HG02852 (cell line): Measurements from ENCODE around the gene PGAP6.
A peak's percentile ranks its signal among the peaks of the same experiment; 100 is the strongest.
"Not testable (repeated sequence)": the region's sequence is repeated elsewhere in the genome, so short reads cannot be mapped to it uniquely, and the experiment has no call there.

Source experiments
- ATAC-seq: cut with Tn5 transposase; IDR thresholded peaks from one replicate; pipeline ENCODE4 v1.9.1; 2021; ENCODE audit warnings: mild to moderate bottlenecking, moderate library complexity; ENCODE audit not compliant: unreplicated experiment

Gene PGAP6

DNA sequence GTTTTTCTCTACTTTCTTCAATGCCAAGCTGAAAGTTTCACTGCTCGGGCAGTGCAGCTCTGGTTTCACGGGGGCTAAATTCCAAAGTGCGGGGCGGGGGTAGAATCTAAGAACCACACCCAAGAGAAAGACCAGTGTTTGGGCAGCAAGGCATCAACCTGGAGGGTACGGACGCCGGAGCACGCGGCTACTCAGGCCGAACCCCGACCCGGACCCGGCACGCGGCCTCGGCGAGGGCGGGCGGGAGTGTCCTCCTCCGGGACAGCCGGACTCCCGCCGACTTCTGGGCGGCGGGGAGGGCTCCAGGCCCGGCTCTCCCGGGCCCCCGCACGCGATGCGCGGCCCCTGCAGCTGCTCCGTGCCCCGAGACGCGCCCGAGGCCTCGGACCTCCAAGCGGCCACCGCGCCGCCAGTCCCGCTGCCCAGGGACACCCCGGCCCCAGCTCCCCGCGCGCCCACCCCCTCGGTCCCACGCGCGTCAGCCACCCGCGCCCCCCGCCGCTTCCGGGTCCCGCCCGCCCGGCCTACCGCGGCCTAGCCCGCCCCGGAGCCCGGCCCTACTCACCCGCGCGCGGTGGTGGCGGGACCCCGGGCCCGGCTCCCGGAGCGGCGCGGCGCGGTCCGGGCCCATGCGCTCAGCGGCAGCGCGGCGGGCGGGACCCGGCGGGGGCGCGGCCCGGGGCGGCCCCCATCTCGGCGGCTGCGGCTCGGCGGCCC lies 29.8 kb downstream of the PGAP6 start:
- peak; percentile 30 for ATAC-seq

DNA sequence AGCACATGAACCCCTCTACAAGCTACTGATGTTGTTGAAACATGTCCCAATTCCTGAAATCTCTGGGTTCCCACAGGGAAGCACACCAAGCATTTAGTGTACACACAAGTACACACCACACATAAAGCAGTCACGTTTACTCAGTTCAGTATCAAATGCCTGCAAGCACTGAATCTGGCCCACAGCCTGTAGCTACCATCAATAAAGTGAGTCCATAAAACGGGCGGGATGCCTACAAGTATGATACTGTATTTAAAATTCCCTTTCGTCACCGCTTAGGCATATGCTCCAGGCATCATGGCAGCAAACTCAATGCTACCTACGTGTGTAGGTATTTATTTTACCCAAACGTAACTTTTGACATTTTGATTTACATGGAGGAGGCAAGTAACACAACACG lies 31.6 kb downstream of the PGAP6 start:
- no peak for ATAC-seq

DNA sequence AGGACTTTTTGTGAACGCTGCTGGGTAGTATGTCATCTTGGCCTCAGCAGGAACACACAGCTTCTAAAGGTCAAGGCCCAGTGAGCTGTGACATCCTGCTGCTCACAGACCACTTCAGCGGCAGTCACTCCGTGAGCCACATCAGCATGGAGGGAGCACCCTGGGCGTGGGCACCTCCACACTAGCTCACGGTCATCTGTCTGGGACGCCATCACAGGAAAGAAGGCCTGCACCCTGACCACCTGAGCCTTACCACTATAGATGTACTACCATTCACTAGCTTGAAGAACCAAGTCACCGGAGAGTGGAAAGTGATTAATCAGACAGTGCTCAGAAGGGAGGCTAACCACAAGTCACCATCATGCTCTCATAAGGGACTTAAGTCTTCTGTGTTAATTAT lies 32.6 kb downstream of the PGAP6 start:
- ATAC-seq, result no peak

DNA sequence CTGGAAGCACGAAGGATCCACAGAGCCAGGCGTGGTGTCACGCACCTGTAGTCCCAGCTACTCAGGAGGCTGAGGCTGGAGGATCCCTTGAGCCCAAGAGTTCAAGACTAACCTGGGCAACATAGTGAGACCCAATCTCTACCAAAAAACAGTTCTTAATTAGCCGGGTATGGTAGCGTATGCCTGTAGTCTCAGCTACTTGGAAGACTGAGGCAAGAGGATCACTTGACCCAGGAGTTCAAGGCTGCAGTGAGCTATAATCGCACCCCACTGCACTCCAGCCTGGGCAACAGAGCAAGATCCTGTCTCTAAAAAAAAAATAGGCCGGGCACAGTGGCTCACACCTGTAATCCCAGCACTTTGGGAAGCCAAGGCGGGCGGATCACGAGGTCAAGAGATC lies 33.3 kb downstream of the PGAP6 start:
- ATAC-seq, result not testable (repeated sequence)

DNA sequence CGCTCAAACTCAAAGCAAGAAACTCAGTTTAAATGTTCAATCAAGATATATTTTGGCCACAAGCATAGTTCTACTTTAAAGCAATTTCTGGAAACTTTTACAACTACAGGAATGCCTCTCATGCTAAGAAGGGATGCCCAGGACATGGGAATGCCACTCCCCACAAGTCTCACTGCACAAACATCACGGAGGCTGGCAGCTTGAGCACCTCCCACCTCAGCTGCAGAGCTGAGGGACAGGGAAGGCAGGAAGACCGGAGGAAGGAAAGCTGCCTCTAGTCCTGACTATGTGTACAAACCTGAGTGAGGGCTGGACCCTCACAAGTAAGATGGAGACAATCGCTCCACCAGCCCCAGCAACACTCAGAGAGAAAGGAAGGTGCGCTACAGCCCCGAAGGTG lies 34.6 kb downstream of the PGAP6 start:
- no peak for ATAC-seq

DNA sequence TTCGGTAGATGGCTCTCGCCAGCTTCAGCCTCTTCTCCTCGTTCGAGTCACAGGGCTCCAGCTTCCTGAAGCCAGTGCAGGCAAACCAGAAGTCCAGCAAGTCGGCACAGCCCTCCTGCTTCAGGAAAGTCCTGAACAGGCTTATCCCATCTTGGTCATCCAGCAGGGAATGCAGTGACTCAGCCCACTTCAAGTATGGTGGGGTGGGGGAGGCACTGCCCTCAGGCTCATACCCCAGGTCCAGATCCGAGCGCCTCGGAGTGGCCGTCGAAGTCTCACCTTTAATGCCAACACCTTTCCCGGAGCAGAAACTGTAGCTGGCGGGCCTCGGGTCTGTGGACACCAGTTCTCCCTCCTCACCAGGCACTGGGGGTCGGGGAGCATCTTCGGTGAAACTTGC lies 35.2 kb downstream of the PGAP6 start:
- ATAC-seq, result no peak

DNA sequence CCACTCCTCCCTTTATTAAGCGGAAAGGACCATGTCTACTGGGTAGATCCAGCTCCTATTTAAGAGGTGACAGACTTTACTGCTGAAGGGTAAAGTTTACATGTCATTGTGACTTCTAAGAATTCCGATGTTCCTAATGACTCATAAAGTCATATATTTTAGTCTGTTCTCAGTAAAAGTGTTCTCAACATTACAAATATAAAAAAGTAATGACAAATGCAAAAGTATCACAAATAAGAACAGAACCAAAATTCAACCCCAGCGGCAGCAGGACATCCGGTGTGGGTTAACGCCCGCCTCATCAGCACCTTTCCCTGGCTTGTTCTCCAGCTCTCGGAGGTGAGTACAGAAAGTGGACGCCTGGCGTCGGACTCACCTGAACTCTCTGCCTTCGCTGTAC lies 36.0 kb downstream of the PGAP6 start:
- ATAC-seq, result no peak

DNA sequence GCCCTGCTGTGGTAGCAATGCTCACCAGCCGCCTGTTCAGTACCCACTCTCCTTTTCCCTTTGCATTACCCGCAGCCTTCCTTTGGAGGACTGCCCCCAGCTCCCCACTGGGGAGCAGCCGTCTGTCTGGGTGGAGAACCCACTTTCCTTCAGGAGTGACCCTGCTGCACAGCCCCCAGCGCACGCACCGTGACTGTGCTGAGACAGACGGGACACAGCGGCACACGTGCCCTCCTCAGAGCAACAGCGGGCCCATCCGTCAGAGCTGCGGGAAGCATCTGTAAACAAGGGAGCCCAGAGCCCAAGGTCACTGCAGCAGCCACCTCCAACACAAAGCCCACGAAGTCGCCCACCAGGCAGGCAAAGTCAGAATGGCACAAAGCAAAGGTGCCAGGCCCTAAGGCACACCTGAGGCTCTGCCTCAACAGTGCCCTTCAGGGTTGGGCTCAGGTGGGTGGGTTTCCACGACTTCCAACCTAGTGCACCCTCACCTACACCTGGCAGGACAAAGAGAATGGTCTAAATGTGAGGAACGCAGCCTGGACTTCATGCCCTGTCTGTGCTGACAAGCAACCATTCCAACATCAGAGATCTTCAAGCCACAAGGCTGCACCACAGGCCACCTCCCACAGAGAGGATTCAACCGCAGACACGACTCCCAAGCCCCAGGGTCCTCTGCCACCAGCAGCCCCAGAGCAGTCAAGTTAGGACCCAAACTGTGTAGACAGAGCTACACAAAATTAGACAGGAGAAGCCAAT lies 39.1 kb downstream of the PGAP6 start:
- ATAC-seq, result no peak

DNA sequence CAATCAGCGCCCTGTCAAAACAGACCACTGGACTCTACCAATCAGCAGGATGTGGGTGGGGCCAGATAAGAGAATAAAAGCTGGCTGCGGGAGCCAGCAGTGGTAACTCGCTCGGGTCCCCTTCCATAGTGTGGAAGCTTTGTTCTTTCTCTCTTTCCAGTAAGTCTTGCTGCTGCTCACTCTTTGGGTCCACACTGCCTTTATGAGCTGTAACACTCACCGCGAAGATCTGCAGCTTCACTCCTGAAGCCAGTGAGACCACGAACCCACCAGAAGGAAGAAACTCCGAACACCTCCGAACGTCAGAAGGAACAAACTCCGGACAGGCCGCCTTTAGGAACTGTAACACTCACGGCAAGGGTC lies 39.8 kb downstream of the PGAP6 start:
- ATAC-seq, result not testable (repeated sequence)

DNA sequence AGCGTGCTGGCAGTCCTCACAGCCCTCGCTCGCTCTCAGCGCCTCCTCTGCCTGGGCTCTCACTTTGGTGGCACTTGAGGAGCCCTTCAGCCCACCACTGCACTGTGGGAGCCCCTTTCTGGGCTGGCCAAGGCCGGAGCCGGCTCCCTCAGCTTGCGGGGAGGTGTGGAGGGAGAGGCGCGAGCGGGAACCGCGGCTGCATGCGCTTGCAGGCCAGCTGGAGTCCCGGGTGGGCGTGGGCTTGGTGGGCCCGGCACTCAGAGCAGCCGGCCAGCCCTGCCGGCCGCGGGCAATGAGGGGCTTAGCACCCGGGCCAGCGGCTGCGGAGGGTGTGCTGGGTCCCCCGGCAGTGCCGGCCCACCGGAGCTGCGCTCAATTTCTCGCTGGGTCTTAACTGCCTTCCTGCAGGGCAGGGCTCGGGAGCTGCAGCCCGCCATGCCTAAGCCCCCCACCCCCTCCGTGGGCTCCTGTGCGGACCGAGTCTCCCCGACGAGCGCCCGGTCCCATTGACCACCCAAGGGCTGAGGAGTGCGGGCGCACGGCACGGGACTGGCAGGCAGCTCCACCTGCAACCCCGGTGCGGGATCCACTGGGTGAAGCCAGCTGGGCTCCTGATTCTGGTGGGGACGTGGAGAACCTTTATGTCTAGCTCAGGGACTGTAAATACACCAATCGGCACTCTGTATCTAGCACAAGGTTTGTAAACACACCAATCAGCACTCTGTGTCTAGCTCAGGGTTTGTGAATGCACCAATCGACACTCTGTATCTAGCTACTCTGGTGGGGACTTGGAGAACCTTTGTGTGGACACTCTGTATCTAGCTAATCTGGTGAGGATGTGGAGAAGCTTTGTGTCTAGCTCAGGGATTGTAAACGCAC lies 40.4 kb downstream of the PGAP6 start:
- not testable (repeated sequence) for ATAC-seq

DNA sequence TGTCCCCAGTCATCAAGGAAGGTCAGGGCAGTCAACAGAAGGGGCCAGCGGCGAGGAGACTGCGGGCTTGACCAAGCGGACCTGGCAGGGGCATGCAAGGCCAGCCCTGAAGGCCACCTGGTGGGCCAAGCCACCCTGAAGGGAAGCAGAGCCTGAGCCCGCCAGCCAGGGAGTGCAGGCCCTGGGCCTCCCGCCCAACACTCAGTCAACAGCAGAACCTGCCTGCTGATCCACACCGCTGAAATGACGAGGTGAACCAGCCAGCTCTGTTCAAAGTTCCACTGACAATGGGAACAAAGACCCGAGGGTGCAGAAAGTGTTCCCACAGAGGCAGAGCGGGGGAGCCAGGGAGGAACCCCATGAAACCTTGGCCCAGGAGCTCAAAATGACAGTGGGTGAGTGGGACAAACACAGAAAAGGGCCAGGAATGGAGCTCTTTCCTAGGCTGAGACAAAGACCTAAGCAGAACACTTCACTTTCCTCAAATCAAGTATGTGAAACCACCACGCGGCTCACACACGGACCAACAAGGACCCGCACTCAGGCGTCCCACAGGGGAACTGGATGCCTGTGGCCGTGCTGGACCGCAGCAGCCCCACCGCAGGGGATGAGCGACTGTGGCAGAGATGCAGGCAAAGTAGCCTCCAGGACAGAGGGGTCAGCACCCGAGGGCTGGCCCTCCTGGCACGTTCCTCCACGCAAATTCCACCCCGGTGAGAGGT lies 41.2 kb downstream of the PGAP6 start:
- ATAC-seq, result no peak

DNA sequence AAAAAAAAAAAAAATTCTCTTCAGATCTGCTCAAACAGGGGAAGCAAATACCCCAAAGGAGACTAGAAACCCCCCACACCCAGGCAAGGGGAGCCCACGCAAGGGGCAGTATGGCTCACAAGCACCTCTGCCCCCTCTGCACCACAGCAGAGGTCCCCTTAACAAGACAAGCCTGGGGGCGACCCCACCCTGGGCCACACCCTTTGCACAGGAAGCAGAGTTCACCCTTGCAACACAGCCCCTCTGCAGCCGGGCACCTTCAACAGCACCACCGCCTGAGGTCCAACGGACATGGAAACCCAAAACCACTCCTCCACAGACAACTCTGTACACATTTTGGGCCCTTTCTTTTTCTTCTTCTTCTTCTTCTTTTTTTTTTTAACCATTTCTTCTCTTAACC lies 42.1 kb downstream of the PGAP6 start:
- no peak for ATAC-seq

DNA sequence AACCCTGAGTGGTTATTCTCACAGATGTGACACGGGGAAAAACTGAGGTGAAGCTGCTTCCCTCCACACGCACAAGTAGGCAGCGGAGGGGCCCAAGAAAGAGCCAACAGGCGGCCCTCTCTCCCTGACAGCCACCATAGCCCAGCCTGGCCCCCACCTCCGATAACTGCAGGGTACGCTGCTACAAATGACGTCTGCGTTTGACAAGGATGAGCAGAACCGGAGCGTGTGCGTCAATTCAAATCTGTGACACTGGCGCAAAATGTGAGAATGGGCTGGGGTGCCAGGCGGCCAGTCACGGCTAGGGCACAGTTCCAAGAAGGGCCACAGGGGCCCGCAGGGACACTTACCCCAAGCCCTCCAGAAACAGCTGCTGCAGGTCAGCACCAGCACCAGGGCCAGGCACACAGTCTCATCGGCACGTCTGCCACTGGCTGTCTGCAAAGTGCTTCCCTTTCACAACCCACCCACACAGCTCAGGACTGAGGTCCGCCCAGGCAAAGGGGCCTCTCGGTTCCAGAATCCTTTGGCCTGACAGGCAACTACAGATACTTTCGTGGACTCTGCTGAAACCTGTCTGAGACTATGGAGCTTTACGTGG lies 43.7 kb downstream of the PGAP6 start:
- ATAC-seq, result no peak

DNA sequence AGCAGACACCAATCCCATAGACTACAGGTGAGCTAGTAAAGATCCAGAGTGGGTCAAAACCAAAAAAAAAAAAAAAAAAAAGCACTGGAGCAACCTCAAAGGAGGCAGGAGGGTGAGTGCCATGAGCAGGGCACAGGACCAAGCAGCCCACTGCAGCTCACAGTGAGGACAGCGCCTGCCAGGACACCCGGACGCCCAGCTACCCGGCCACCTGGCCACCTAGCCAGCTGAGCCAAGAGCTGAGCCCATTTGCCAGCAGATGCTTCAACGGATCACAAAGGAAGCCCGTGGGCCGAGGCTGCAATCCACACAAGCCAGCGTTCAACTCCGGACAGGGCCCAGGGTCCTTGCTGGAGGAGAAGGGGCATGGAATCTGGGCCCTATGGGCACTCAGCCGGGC lies 44.3 kb downstream of the PGAP6 start:
- no peak for ATAC-seq

DNA sequence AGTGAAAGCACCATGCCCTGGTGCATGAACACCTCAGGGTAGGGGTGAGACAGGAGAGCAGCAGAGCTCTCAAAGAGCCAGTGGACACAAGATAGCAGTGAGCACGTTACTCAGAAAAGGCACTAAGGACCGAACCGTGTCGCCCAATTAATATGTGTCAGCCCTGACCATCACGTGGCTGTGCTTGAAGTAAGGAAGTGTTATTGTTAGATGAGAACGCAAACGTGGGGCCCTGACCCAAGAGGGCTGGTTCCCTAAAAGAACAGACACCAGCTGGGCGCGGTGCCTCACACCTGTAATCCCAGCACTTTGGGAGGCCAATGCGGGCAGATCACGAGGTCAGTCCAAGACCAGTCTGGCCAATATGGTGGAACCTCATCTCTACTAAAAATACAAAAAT lies 45.5 kb downstream of the PGAP6 start:
- ATAC-seq, result no peak

DNA sequence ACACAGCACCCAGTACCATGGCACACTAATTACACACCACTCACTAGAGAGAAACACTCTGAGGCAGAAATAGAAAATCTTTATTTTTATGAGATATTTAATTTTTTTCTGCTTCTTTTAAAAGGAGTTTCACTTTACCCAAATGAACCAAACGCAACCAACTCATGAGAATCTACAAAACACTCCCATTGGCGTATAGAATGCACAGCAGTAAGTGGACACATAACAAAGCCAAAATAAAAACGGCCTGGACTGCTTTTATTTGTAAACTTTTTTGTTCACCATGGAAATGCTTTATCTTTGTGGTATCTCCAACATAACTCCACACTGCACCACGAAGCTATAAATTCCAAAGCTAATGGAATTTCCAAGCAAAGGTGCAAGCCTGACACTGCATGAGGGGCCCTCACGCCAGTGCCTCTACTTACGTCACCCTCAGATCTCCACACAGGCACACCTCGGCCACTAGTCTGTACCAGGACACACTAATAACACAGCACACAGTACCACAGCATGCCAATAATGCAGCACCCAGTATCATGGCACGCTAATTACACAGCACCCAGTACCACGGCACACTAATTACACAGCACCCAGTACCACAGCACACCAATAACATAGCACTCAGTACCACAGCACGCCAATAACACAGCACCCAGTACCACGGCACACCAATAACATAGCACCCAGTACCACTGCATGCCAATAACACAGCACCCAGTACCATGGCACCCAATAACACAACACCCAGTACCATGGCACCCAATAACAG lies 46.7 kb downstream of the PGAP6 start:
- ATAC-seq, result not testable (repeated sequence)

DNA sequence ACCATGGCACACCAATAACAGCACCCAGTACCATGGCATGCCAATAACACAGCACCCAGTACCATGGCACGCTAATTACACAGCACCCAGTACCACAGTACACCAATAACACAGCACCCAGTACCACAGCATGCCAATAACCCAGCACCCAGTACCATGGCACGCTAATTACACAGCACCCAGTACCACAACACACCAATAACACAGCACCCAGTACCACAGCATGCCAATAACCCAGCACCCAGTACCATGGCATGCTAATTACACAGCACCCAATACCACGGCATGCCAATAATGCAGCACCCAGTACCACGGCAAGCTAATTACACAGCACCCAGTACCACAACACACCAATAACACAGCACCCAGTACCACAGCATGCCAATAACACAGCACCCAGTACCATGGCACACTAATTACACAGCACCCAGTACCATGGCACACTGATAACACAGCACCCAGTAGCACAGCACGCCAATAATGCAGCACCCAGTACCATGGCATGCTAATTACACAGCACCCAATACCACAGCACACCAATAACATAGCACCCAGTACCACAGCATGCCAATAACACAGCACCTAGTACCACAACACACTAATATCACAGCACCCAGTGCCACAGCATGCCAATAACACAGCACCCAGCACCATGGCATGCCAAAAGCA lies 47.5 kb downstream of the PGAP6 start:
- not testable (repeated sequence) for ATAC-seq

DNA sequence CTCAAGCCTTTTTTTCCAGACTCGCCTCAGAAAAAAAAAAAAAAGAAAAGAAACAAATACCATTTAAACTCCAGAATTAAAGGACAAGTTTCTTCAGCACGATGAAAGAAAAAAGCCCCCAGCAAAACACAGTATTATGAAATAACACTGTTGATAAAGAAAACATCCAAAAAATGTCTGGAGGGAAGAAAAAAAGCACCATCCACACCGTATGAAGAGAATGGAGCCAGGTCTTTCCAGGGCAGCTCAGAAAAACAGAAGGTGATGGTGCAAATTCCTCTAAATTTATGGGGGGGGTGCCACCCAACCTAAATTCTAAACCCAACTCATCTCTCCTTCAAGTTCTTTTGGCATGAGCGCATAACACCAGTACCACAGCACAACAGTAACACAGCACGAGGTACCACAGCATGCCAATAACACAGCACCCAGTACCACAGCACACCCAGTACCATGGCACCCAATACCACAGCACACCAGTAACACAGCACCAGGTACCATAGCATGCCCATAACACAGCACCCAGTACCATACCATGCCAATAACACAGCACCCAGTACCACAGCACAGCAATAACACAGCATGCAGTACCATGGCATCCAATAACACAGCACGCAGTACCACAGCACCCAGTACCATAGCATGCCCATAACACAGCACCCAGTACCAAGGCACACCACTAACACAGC lies 48.2 kb downstream of the PGAP6 start:
- no peak for ATAC-seq
